CD14-positive monocyte (primary cell): Measurements from ENCODE around the gene ZNF511. TPM values are rescaled to one million over a fixed set of nuclear protein-coding genes. Genes with fewer than 3 reads are reported as not detected.

Experiments
- DNase-seq, 3 donors: peaks; one replicate each; pipeline ENCODE4 v3.0.0-alpha.2; 2011 to 2022
- H2AFZ ChIP-seq: 2 replicates; pipeline ENCODE4 v1.6.0; 2012; ENCODE audit warnings: mild to moderate bottlenecking, low read depth, low read length, inconsistent platforms; ENCODE audit not compliant: insufficient read depth, poor library complexity, severe bottlenecking
- H3K27ac ChIP-seq, 2 donors: 1 replicate in 1 of 2; 2 replicates in 1 of 2; pipeline ENCODE4 v1.5.1; 2012 to 2013; ENCODE audit warnings: low read length in 2 of 2, control low read depth in 1 of 2, inconsistent platforms in 1 of 2, low read depth in 1 of 2, mild to moderate bottlenecking in 1 of 2
- H3K27me3 ChIP-seq, 2 donors: one replicate each; pipeline versions ENCODE4 v1.6.0 to v1.6.1; 2011 to 2013; ENCODE audit warnings: low read length in 2 of 2; ENCODE audit not compliant: control insufficient read depth in 2 of 2, insufficient read depth in 2 of 2
- H3K36me3 ChIP-seq, 2 donors: replicated peaks in 1 of 2; 1 replicate in 1 of 2; 2 replicates in 1 of 2; pipeline versions ENCODE4 v1.5.1 to v1.6.1; 2012 to 2013; ENCODE audit warnings: low read length in 2 of 2, control low read depth in 1 of 2, inconsistent platforms in 1 of 2, mild to moderate bottlenecking in 1 of 2; ENCODE audit not compliant: insufficient read depth in 2 of 2, control insufficient read depth in 1 of 2
- H3K4me1 ChIP-seq, 2 donors: 1 replicate in 1 of 2; 2 replicates in 1 of 2; pipeline versions ENCODE4 v1.5.1 to v1.6.1; 2012 to 2013; ENCODE audit warnings: low read length in 2 of 2, control low read depth in 1 of 2, inconsistent platforms in 1 of 2, mild to moderate bottlenecking in 1 of 2, moderate library complexity in 1 of 2; ENCODE audit not compliant: insufficient read depth in 2 of 2, control insufficient read depth in 1 of 2
- H3K4me2 ChIP-seq: replicated peaks from 2 replicates; pipeline ENCODE3; 2012; ENCODE audit warnings: low read length, moderate library complexity, mild to moderate bottlenecking; ENCODE audit not compliant: poor library complexity, severe bottlenecking; ENCODE audit errors: extremely low read depth
- H3K4me3 ChIP-seq, 3 experiments: fragments of 200-600 bp in 1 of 3; sonication (generic) in 1 of 3; replicated peaks in 1 of 3; 1 replicate in 2 of 3; 2 replicates in 1 of 3; pipeline ENCODE4 v1.5.1; 2011 to 2013; ENCODE audit warnings: low read length in 3 of 3, mild to moderate bottlenecking in 3 of 3, control low read depth in 2 of 3, low read depth in 2 of 3, inconsistent platforms in 1 of 3, moderate library complexity in 1 of 3
- H3K79me2 ChIP-seq: 2 replicates; pipeline ENCODE4 v1.6.0; 2012; ENCODE audit warnings: mild to moderate bottlenecking, control low read depth, inconsistent platforms, low read length, moderate library complexity; ENCODE audit not compliant: insufficient read depth
- H3K9ac ChIP-seq: 2 replicates; pipeline ENCODE4 v1.6.0; 2017; ENCODE audit warnings: low read length, mild to moderate bottlenecking; ENCODE audit not compliant: insufficient read depth, poor library complexity, severe bottlenecking
- H3K9me3 ChIP-seq, 2 donors: replicated peaks in 1 of 2; 1 replicate in 1 of 2; 2 replicates in 1 of 2; pipeline versions ENCODE4 v1.5.1 to v1.6.1; 2012 to 2013; ENCODE audit warnings: low read length in 2 of 2, control low read depth in 1 of 2; ENCODE audit not compliant: control insufficient read depth in 1 of 2, insufficient read depth in 1 of 2
- H4K20me1 ChIP-seq: 2 replicates; pipeline ENCODE4 v1.6.0; 2012; ENCODE audit warnings: mild to moderate bottlenecking, low read length, control low read depth, moderate library complexity; ENCODE audit not compliant: insufficient read depth
- H3K27ac Mint-ChIP-seq, 7 donors: one replicate each; pipeline ENCODE4 v1.8.0; 2020; ENCODE audit warnings: mild to moderate bottlenecking in 7 of 7, mixed read lengths in 7 of 7, moderate library complexity in 6 of 7, inconsistent platforms in 2 of 7
- H3K27me3 Mint-ChIP-seq, 3 donors: one replicate each; pipeline ENCODE4 v1.8.0; 2021 to 2022; ENCODE audit warnings: low read depth in 3 of 3, mild to moderate bottlenecking in 3 of 3, mixed read lengths in 3 of 3, moderate library complexity in 3 of 3, inconsistent platforms in 1 of 3
- H3K36me3 Mint-ChIP-seq, 2 donors: one replicate each; pipeline ENCODE4 v1.8.0; 2020; ENCODE audit warnings: mixed read lengths in 2 of 2, inconsistent platforms in 1 of 2, mild to moderate bottlenecking in 1 of 2
- H3K4me1 Mint-ChIP-seq: one replicate; pipeline ENCODE4 v1.8.0; 2020; ENCODE audit warnings: mild to moderate bottlenecking, mixed read lengths
- H3K4me3 Mint-ChIP-seq, 2 donors: one replicate each; pipeline ENCODE4 v1.8.0; 2020; ENCODE audit warnings: mild to moderate bottlenecking in 2 of 2, mixed read lengths in 2 of 2, moderate library complexity in 1 of 2
- H3K9me3 Mint-ChIP-seq, 7 donors: one replicate each; pipeline ENCODE4 v1.8.0; 2020 to 2022; ENCODE audit warnings: mixed read lengths in 7 of 7, mild to moderate bottlenecking in 6 of 7, moderate library complexity in 6 of 7, inconsistent platforms in 2 of 7
- WGBS: methylation state at CpG from one replicate; pipeline ENCODE4 v1.1.5; 2013; ENCODE audit warnings: missing lambda C conversion rate; ENCODE audit not compliant: insufficient coverage; 5-methylcytosine and 5-hydroxymethylcytosine counted together
- intact Hi-C, 2 donors: fragments of 100-400 bp; cut with micrococcal nuclease; formaldehyde crosslinking; loops; one replicate each; pipeline versions ENCODE4 v1.15.0 to v1.15.1; 2023
- polyA plus RNA-seq, 3 donors: library from polyadenylated mRNA; depleted of rRNA in 1 of 3; unstranded in 2 of 3; stranded (reverse) in 1 of 3; fragments of 300-500 nt in 2 of 3; fragments of >200 nt in 1 of 3; fragmentation: Illumina TruSeq in 2 of 3; gene quantifications; 1 replicate in 2 of 3; 2 replicates in 1 of 3; pipeline ENCODE4 v1.2.3, GENCODE V29; 2012 to 2021
- TF ChIP-seq, protein P1 (sequence below): fragments of 200-600 bp; IDR thresholded peaks from one replicate; pipeline ENCODE4 v1.8.0; 2022; ENCODE audit warnings: antibody characterized with exemption, mild to moderate bottlenecking

The ZNF511 gene
- polyA plus RNA-seq, 3 donors, result 30.3 to 118 (median 84.7) TPM

GRCh38 chr10:133312016-133312768 lies 3.5 kb downstream of the ZNF511 start:
- DNase-seq, result no peak

GRCh38 chr10:133312769-133313145 lies 4.0 kb downstream of the ZNF511 start:
- Mint-ChIP-seq H3K27me3 (peaks cover 5 to 9% (median 7%) of the 10 kb centered on the region in 3 donors), H3K4me1 (peaks cover 8% of the 10 kb centered on the region), H3K27ac (no peak overlapping the region), H3K36me3 (peaks cover 37 to 42% of the 10 kb centered on the region in 2 donors), H3K4me3 (no peak overlapping the region), H3K9me3 (peaks cover 0 to 7% (median 6%) of the 10 kb centered on the region in 7 donors)
- no peaks in the 10 kb centered on the region for H3K27me3 ChIP-seq
- peaks cover 9 to 11% of the 10 kb centered on the region in 2 donors for H3K4me1 ChIP-seq
- no peaks in the 10 kb centered on the region for H3K9me3 ChIP-seq
- intact Hi-C loops, result no loop called here
- WGBS, result 92% methylated on average over 5 of the region's 9 CpGs
- H3K27ac ChIP-seq, result no peak overlapping the region
- no peak for DNase-seq
- H4K20me1 ChIP-seq, result peaks cover 10% of the 10 kb centered on the region
- no peak overlapping the region for H2AFZ ChIP-seq
- no peak overlapping the region for H3K4me2 ChIP-seq
- TF ChIP-seq, protein P1, sequence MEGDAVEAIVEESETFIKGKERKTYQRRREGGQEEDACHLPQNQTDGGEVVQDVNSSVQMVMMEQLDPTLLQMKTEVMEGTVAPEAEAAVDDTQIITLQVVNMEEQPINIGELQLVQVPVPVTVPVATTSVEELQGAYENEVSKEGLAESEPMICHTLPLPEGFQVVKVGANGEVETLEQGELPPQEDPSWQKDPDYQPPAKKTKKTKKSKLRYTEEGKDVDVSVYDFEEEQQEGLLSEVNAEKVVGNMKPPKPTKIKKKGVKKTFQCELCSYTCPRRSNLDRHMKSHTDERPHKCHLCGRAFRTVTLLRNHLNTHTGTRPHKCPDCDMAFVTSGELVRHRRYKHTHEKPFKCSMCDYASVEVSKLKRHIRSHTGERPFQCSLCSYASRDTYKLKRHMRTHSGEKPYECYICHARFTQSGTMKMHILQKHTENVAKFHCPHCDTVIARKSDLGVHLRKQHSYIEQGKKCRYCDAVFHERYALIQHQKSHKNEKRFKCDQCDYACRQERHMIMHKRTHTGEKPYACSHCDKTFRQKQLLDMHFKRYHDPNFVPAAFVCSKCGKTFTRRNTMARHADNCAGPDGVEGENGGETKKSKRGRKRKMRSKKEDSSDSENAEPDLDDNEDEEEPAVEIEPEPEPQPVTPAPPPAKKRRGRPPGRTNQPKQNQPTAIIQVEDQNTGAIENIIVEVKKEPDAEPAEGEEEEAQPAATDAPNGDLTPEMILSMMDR, result no peak
- no peak overlapping the region for H3K4me3 ChIP-seq
- peaks cover 25 to 40% of the 10 kb centered on the region in 2 donors for H3K36me3 ChIP-seq
- peaks cover 15% of the 10 kb centered on the region for H3K79me2 ChIP-seq
- no peak overlapping the region for H3K9ac ChIP-seq

More at GRCh38 chr10:133312016-133312768, 3.5 kb downstream of the ZNF511 start:
- Mint-ChIP-seq H3K36me3 (peaks cover 38 to 44% of the 10 kb centered on the region in 2 donors), H3K9me3 (peaks cover 0 to 7% (median 6%) of the 10 kb centered on the region in 7 donors), H3K27ac (peak overlapping the region in 2 of 7 donors; percentile 0 to 53), H3K4me1 (peaks cover 14% of the 10 kb centered on the region), H3K27me3 (peaks cover 5 to 9% (median 7%) of the 10 kb centered on the region in 3 donors), H3K4me3 (no peak overlapping the region)
- intact Hi-C loops, result no loop called here
- no peak overlapping the region for H3K27ac ChIP-seq
- no peaks in the 10 kb centered on the region for H3K9me3 ChIP-seq
- H3K4me2 ChIP-seq, result no peak overlapping the region
- H3K36me3 ChIP-seq, result peaks cover 25 to 40% of the 10 kb centered on the region in 2 donors
- H3K4me3 ChIP-seq, result no peak overlapping the region
- peaks cover 15 to 17% of the 10 kb centered on the region in 2 donors for H3K4me1 ChIP-seq
- H2AFZ ChIP-seq, result no peak overlapping the region
- no peaks in the 10 kb centered on the region for H3K27me3 ChIP-seq
- H3K9ac ChIP-seq, result no peak overlapping the region
- TF ChIP-seq, protein P1, result no peak
- H4K20me1 ChIP-seq, result peaks cover 10% of the 10 kb centered on the region
- H3K79me2 ChIP-seq, result peaks cover 21% of the 10 kb centered on the region
- WGBS, result 99% methylated on average over 15 of the region's 23 CpGs
